ENCODE results near the gene TYW1B.
"Not testable (repeated sequence)": the region's sequence is repeated elsewhere in the genome, so short reads cannot be mapped to it uniquely, and the experiment has no call there.

The TYW1B gene

GRCh38 chr7:72605863-72606431, 222.1 kb downstream of the TYW1B start:
- not testable (repeated sequence) for H3K36me3 ChIP-seq (ENCODE audit: control insufficient read depth in 1 of 2, insufficient read depth in 2 of 2, low read depth in 1 of 2, low read length in 2 of 2); H3K18ac ChIP-seq (ENCODE audit: low read depth in 1 of 2, low read length in 2 of 2); H2AK5ac ChIP-seq (ENCODE audit: low read length, severe bottlenecking); H4K91ac ChIP-seq (ENCODE audit: low read length); H3K79me1 ChIP-seq (replicated peaks; ENCODE audit: low read length, poor library complexity, severe bottlenecking); H3K27ac ChIP-seq (ENCODE audit: low read length, poor library complexity, severe bottlenecking); H3K23ac ChIP-seq (ENCODE audit: low read length in 2 of 2); H3K14ac ChIP-seq (ENCODE audit: low read length in 2 of 2); H2BK5ac ChIP-seq (ENCODE audit: low read depth, low read length, poor library complexity, severe bottlenecking); H3K4me3 ChIP-seq (ENCODE audit: insufficient read depth in 1 of 2, low read depth in 1 of 2, low read length in 2 of 2); H3K9ac ChIP-seq (ENCODE audit: low read length); H2AFZ ChIP-seq (ENCODE audit: low read depth, low read length); H2BK120ac ChIP-seq (ENCODE audit: low read depth, low read length); H2BK15ac ChIP-seq (ENCODE audit: low read depth, poor library complexity, severe bottlenecking); H3K4ac ChIP-seq (ENCODE audit: low read depth in 1 of 2, low read length in 2 of 2); H4K8ac ChIP-seq (ENCODE audit: low read length); DNase-seq; H2BK12ac ChIP-seq (ENCODE audit: low read length in 2 of 2); H3K4me2 ChIP-seq (ENCODE audit: low read length, poor library complexity, severe bottlenecking); H3K9me3 ChIP-seq (ENCODE audit: control insufficient read depth, low read length); H3K27me3 ChIP-seq (ENCODE audit: control insufficient read depth in 1 of 2, insufficient read depth in 1 of 2, low read length in 2 of 2); H3K4me1 ChIP-seq (ENCODE audit: control insufficient read depth, insufficient read depth, low read depth, low read length)
- 91% methylated on average over 5 of the region's 7 CpGs for WGBS

GRCh38 chr7:72604771-72605611, 223.0 kb downstream of the TYW1B start:
- not testable (repeated sequence) for H2BK15ac ChIP-seq (ENCODE audit: low read depth, poor library complexity, severe bottlenecking); H3K27ac ChIP-seq (ENCODE audit: low read length, poor library complexity, severe bottlenecking); H3K27me3 ChIP-seq (ENCODE audit: control insufficient read depth in 1 of 2, insufficient read depth in 1 of 2, low read length in 2 of 2); H3K36me3 ChIP-seq (ENCODE audit: control insufficient read depth in 1 of 2, insufficient read depth in 2 of 2, low read depth in 1 of 2, low read length in 2 of 2); H2AK5ac ChIP-seq (ENCODE audit: low read length, severe bottlenecking); H3K4me3 ChIP-seq (ENCODE audit: insufficient read depth in 1 of 2, low read depth in 1 of 2, low read length in 2 of 2); H2BK120ac ChIP-seq (ENCODE audit: low read depth, low read length); H3K23ac ChIP-seq (ENCODE audit: low read length in 2 of 2); H3K4ac ChIP-seq (ENCODE audit: low read depth in 1 of 2, low read length in 2 of 2); H4K8ac ChIP-seq (ENCODE audit: low read length); H3K4me2 ChIP-seq (ENCODE audit: low read length, poor library complexity, severe bottlenecking); H4K91ac ChIP-seq (ENCODE audit: low read length); H3K9ac ChIP-seq (ENCODE audit: low read length); H3K14ac ChIP-seq (ENCODE audit: low read length in 2 of 2); H3K79me1 ChIP-seq (replicated peaks; ENCODE audit: low read length, poor library complexity, severe bottlenecking); H3K9me3 ChIP-seq (ENCODE audit: control insufficient read depth, low read length); H3K18ac ChIP-seq (ENCODE audit: low read depth in 1 of 2, low read length in 2 of 2); H3K4me1 ChIP-seq (ENCODE audit: control insufficient read depth, insufficient read depth, low read depth, low read length); H2AFZ ChIP-seq (ENCODE audit: low read depth, low read length); H2BK12ac ChIP-seq (ENCODE audit: low read length in 2 of 2); H2BK5ac ChIP-seq (ENCODE audit: low read depth, low read length, poor library complexity, severe bottlenecking)
- 55% methylated on average over 9 of the region's 17 CpGs for WGBS
- DNase-seq, result peak; percentile 42

GRCh38 chr7:72603476-72603875, 224.5 kb downstream of the TYW1B start:
- not testable (repeated sequence) for H3K36me3 ChIP-seq (ENCODE audit: control insufficient read depth in 1 of 2, insufficient read depth in 2 of 2, low read depth in 1 of 2, low read length in 2 of 2); H3K27me3 ChIP-seq (ENCODE audit: control insufficient read depth in 1 of 2, insufficient read depth in 1 of 2, low read length in 2 of 2); H2AFZ ChIP-seq (ENCODE audit: low read depth, low read length); H3K27ac ChIP-seq (ENCODE audit: low read length, poor library complexity, severe bottlenecking); H2BK12ac ChIP-seq (ENCODE audit: low read length in 2 of 2); H3K4me3 ChIP-seq (ENCODE audit: insufficient read depth in 1 of 2, low read depth in 1 of 2, low read length in 2 of 2); H4K8ac ChIP-seq (ENCODE audit: low read length); DNase-seq; H3K4me1 ChIP-seq (ENCODE audit: control insufficient read depth, insufficient read depth, low read depth, low read length); H3K79me1 ChIP-seq (replicated peaks; ENCODE audit: low read length, poor library complexity, severe bottlenecking); H2BK120ac ChIP-seq (ENCODE audit: low read depth, low read length); H2AK5ac ChIP-seq (ENCODE audit: low read length, severe bottlenecking); H2BK5ac ChIP-seq (ENCODE audit: low read depth, low read length, poor library complexity, severe bottlenecking); H3K9me3 ChIP-seq (ENCODE audit: control insufficient read depth, low read length); H3K14ac ChIP-seq (ENCODE audit: low read length in 2 of 2); H3K4me2 ChIP-seq (ENCODE audit: low read length, poor library complexity, severe bottlenecking); H3K9ac ChIP-seq (ENCODE audit: low read length); H2BK15ac ChIP-seq (ENCODE audit: low read depth, poor library complexity, severe bottlenecking); H4K91ac ChIP-seq (ENCODE audit: low read length); H3K18ac ChIP-seq (ENCODE audit: low read depth in 1 of 2, low read length in 2 of 2); H3K4ac ChIP-seq (ENCODE audit: low read depth in 1 of 2, low read length in 2 of 2); H3K23ac ChIP-seq (ENCODE audit: low read length in 2 of 2)
- WGBS, result 99% methylated on average over 6 of the region's 8 CpGs

GRCh38 chr7:72603073-72603472, 224.9 kb downstream of the TYW1B start:
- no peak overlapping the region for H3K14ac ChIP-seq (ENCODE audit: low read length in 2 of 2)
- no peak overlapping the region for H3K27ac ChIP-seq (ENCODE audit: low read length, poor library complexity, severe bottlenecking)
- no peak overlapping the region for H2AK5ac ChIP-seq (ENCODE audit: low read length, severe bottlenecking)
- no peak overlapping the region for H4K91ac ChIP-seq (ENCODE audit: low read length)
- H3K79me1 ChIP-seq (replicated peaks; ENCODE audit: low read length, poor library complexity, severe bottlenecking), result no peaks in the 10 kb centered on the region
- H3K4me1 ChIP-seq (ENCODE audit: control insufficient read depth, insufficient read depth, low read depth, low read length), result peaks cover 2% of the 10 kb centered on the region
- DNase-seq, result no peak
- H3K27me3 ChIP-seq (ENCODE audit: control insufficient read depth in 1 of 2, insufficient read depth in 1 of 2, low read length in 2 of 2), result no peaks in the 10 kb centered on the region
- no peak overlapping the region for H3K4me3 ChIP-seq (ENCODE audit: insufficient read depth in 1 of 2, low read depth in 1 of 2, low read length in 2 of 2)
- H3K18ac ChIP-seq (ENCODE audit: low read depth in 1 of 2, low read length in 2 of 2), result no peak overlapping the region
- no peak overlapping the region for H3K4me2 ChIP-seq (ENCODE audit: low read length, poor library complexity, severe bottlenecking)
- H3K9me3 ChIP-seq (ENCODE audit: control insufficient read depth, low read length), result no peaks in the 10 kb centered on the region
- H4K8ac ChIP-seq (ENCODE audit: low read length), result no peak overlapping the region
- no peak overlapping the region for H2BK5ac ChIP-seq (ENCODE audit: low read depth, low read length, poor library complexity, severe bottlenecking)
- no peak overlapping the region for H2BK120ac ChIP-seq (ENCODE audit: low read depth, low read length)
- no peak overlapping the region for H3K4ac ChIP-seq (ENCODE audit: low read depth in 1 of 2, low read length in 2 of 2)
- 99% methylated on average over 3 of the region's 5 CpGs for WGBS
- no peak overlapping the region for H2BK15ac ChIP-seq (ENCODE audit: low read depth, poor library complexity, severe bottlenecking)
- no peaks in the 10 kb centered on the region for H3K36me3 ChIP-seq (ENCODE audit: control insufficient read depth in 1 of 2, insufficient read depth in 2 of 2, low read depth in 1 of 2, low read length in 2 of 2)
- no peak overlapping the region for H3K9ac ChIP-seq (ENCODE audit: low read length)
- no peak overlapping the region for H3K23ac ChIP-seq (ENCODE audit: low read length in 2 of 2)
- no peak overlapping the region for H2BK12ac ChIP-seq (ENCODE audit: low read length in 2 of 2)
- no peak overlapping the region for H2AFZ ChIP-seq (ENCODE audit: low read depth, low read length)
